ENCODE measurements around the gene TIMM17B.

The TIMM17B gene

GRCh38 chrX:48918643-48919340 is 21.2 kb upstream of the TIMM17B start, which contains the start of gene PIM2:
PIM2 (minus strand) TSS chrX:48919024; CDS start chrX:48918834, 190 bp downstream.
- DNase-seq = peak; percentile 89

GRCh38 chrX:48918301-48918642 is 20.7 kb upstream of the TIMM17B start:
- DNase-seq = no peak

- peak; percentile 76 for DNase-seq
Observed at GRCh38 chrX:48917139-48918001, 19.8 kb upstream of the TIMM17B start.

DNA sequence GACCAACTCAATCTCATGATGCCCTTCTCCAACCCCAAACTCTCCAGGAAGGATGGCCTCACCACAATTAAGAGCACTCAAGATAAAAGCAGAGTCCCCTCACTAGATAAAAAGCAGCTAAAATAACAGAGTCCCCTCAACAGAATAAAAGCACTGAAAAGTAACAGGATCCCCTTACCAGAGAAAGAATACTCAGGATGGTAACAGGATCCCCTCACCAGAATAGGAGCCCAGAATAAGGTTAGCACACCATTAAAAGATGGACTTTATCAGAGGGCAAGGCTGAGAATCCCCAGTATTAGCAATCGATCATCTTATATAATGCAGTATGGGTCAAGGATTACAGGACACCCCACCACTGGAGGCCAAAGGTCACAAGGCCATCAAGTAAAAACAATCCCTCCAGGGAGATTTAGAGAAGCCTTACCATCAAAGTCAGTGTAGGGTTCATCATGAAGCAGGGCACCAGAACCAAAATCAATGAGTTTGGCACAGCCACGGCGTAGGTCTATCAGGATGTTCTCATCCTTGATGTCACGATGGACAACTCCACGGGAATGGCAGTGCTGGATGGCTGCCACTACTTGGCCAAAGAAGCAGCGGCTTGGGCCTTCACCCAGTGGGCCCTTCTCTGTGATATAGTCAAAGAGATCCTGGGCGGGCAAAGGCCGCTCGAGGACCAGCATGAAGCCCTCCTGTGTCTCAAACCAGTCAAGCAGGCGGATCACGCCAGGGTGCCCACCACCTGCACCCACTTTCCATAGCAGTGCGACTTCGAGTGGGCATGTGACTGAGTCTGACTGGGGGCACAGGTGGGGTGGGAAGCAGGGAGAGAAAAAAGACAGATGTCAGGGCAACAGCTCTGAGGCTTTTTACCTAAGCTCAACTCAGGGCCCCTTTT is 17.3 kb upstream of the TIMM17B start:
- no peak for DNase-seq

DNA sequence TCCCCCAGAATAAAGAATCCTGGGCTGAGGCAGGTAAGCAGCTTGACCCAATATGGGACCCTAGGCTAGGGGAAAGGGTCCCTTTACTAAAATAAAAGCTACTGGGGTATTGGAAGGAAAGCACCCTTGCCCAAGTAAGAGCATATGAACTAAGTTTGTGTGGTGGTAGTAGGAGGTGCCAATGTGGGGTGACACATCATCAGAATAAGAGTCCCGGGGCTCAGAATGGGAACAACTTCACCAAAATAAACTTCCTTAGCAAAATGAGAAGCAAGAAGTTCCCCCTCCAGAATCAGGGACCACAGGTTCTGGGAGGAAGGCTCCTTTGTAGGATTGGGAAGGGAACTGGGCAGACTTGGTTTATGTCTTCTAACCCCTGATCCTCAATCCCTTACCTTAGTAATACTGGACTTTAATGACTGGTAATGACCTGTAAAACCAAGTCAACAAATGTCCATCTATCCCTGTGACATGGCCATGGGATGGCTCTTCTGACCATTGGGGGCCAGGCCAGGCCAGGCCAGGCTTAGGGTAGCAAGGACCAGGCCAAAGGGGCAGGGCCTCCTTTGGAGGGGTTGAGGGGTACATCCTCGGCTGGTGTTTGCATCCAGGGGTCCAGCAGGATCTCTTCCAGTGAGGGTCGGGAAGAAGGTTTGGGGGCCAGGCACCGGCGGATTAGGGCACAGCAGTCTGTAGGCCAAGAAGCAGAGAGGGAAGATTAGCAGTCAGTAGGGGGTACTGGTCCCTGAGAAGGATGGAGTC is 16.2 kb upstream of the TIMM17B start:
- no peak for DNase-seq

GRCh38 chrX:48911412-48912182 is 14.0 kb upstream of the TIMM17B start, which contains the start of gene SLC35A2:
SLC35A2 (minus strand) TSS chrX:48911646; CDS start chrX:48911636, 10 bp downstream.
- peak; percentile 76 for DNase-seq

DNA sequence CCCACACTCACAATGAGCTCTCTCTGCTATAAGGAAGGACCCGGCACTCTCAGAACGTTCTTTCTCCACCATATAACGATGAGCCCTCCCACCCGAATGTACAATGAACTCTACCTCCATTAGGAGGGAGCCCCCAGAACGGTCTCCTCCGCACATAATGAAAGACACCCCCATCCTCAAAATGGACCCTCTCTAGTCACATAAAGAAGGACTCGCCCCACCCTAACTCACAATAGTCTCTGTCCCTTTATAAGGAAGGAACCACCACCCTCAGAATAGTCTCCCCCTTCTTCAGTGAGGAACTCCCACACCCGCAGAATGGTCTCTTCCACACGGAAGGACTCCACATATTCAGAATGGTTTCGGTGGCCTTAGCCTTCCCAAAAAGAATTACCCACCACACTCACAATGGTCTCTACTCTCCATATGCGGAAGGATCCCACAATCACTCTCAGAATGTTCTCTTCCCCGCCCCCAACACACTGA is 13.4 kb upstream of the TIMM17B start:
- DNase-seq = no peak

DNA sequence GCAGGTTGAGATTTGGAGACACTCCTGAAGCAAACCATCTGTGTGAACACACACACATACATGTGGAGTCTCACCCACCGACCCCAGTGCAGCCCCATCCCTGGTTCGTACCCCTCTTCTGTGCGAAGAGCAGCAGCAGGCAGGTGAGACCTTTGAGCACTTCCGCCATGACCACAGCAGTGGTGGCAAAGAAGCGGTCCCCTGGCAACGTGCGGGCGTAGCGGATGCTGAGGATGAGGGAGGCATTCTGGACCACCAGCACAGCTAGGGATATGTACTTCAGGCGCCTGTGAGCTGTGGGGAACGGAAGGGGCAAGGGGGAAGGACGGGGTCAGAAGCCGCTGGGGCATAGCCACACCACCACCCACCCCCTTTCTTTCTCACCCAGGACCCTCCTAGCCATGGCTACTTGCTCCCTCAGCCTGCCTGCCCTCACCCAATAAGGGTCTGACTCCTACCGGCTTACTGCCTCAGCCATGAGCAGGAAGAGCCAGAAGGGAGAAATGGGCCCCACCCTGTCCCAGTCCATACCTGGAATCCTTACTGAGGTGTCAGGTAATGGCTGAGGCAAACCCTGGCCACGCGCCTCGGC is 12.2 kb upstream of the TIMM17B start:
- no peak for DNase-seq

DNA sequence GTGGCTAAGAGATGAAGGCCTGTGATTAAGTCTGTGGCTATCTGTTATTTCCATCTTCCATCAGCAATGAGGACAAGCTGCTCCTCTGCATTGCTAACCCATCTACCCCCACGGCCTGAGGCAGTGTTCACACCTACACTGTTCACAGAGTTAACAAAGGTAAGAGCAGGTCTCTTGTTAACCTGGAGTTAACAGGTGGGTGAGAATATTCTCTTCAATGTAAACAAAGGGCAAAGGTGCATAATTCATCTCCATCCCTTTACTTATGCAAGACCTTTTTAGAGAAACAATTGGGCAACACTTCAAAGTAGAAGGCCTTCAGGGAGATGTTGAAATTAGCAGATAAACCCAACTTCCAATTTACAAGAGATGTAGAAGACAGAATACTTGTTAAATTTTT is 11.0 kb upstream of the TIMM17B start:
- no peak for DNase-seq

DNA sequence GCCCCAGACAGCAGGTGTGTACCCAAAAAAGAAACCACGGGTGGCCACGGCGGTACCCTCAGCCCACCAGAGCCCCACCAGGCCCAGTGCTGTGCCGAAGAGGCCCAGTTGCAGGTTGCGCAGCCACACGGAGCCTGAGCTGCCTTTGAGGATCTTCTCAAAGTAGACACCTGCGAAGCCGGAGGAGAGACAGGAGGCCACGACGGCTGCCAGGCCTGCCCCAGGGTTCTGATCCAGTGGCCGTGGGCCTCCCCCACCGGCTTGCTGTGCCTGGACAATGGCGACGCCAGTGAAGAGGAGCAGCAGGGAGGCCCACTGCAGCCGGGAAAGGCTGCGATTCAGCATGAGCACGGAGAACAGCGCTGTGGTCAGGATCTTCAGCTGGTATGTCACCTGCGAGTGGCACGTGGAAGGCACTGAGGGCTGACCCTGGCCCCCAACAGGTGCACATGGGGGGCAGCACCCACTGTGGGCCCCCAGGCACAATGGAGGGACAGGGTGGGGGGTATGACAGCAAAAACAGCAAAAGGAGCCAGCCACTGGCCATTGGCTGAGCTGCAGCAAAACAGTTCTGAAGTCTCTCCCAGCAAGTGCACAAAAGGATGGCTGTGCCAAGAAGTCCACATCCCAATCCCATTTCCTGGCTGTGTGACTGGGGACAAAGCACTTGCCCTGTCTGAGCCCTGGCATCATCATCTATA is 7.7 kb upstream of the TIMM17B start:
- no peak for DNase-seq

GRCh38 chrX:48904626-48905025 is 7.1 kb upstream of the TIMM17B start:
- no peak for DNase-seq

GRCh38 chrX:48904180-48904579 is 6.6 kb upstream of the TIMM17B start:
- no peak for DNase-seq

DNA sequence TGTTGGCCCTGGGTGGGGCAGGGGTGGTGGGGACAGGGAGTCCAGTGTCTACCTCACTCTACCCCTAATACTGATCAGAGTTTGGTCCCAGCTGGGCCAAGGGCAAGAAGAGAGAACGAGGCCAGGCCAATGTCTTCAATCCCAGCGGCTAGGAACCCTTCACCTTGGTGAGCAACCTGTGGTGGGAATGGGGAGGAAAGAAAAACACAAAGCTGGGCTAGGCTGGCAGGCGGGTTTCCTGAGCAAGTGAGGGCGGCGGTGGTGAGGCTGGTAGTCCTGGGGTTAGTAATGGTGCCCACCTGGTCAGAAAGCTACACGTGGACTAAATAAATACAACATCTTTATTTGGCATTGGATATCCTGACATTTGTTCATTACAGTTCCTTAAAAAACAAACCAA is 5.7 kb upstream of the TIMM17B start:
- DNase-seq = no peak

DNA sequence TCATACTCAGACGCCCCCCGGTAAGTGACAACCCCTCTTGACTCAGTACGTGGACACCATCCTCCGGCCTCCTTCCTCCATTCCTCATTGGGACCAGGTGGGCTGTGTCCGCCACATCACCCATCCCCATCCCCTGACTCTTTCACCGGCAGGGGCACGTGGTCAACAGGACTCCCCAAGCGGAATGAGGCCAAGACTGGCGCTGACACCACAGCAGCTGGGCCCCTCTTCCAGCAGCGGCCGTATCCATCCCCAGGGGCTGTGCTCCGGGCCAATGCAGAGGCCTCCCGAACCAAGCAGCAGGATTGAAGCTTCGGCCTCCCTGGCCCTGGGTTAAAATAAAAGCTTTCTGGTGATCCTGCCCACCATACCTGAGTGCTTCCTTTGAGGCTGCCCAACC is 5.2 kb upstream of the TIMM17B start:
- DNase-seq = no peak

DNA sequence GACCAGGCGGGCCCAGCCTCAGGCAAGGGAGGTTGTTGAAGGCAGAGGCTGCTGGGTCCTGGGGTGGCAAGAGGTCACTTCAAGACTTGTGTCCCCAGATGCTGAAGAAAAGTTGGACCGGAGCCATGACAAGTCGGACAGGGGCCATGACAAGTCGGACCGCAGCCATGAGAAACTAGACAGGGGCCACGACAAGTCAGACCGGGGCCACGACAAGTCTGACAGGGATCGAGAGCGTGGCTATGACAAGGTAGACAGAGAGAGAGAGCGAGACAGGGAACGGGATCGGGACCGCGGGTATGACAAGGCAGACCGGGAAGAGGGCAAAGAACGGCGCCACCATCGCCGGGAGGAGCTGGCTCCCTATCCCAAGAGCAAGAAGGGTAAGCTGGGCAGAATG is 4.6 kb upstream of the TIMM17B start:
- DNase-seq = no peak

DNA sequence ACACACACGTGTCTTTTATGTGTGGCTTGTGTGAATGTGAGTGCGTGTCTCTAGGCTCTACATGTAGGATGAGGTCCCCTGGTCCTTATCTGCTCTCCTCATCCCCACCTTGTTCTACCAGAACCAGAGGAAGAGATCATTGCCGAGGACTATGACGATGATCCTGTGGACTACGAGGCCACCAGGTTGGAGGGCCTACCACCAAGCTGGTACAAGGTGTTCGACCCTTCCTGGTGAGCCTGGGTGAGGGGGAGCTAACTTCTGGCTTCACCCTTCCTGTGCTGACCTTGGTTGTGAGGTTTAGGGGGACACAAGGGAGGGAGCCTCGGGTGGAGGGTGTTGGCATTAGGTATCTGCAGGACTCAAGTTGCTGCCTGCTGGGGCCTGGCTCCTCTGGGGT is 3.5 kb upstream of the TIMM17B start:
- DNase-seq = no peak

DNA sequence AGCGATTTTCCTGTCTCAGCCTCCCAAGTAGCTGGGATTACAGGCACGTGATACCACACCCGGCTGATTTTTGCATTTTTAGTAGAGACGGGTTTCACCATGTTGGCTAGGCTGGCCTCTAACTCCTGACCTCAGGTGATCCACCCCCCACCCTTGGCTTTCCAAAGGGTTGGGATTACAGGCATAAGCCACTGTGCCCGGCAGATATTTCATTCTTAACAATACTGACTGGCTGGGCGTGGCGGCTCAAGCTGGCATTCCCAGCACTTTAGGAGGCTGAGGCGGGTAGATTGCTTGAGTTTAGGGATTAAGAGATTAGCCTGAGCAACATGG is 1.5 kb upstream of the TIMM17B start:
- no peak for DNase-seq

DNA sequence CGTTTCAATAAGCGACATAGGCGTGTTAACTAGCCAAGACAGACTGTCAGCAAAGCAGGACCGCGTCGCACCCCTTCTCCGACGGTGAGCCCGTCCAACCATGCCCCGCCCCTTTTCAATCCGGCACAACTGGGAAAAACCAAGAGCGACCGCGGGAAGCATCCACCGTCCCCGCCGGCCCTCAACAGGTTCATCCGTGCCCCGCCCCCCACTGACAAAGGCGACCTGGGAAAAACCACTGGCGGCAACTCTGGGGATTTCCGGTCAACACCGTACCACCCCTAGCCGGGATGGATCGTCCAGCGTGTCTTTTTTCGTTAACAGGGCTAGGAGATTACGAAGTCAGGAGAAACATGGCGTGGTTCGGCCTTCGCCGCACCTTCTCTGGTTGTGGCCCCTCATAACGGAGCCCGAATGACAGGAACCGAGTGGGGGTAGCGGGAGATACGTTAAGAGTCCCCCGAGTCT is 377 bp downstream of the TIMM17B start:
- peak; percentile 51 for DNase-seq

DNA sequence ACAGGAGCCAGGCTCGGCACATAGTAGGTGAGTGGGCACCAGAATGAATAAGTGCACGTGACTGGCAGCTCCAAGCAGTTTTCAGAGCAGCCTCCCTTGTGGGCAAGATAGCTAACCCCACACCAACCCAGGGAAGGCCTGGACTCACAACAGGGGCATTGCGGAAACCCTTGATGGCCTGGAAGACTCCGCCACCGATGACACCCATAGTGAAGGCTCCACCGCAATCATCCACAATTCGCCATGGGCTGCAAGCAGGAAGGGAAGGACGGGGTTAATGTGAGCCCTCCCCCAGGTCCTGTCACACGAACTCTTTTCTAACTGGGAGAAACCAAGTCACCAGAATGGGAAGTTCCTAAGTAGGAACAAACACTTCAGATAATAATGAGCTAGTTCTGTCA is 957 bp downstream of the TIMM17B start:
- peak; percentile 21 for DNase-seq

GRCh38 chrX:48894891-48895290 is 2.7 kb downstream of the TIMM17B start:
- DNase-seq = no peak
